ENCODE data around the gene ANKRD33B. TPM values are rescaled to one million over a fixed set of nuclear protein-coding genes. Genes with fewer than 3 reads are reported as not detected.

Gene ANKRD33B
- total and polyA plus RNA-seq, 9 of the 15 experiments (the other 6 are each of a cell fraction or from before 2014, with no cell fraction given): 0.10 to 1.7 (median 0.40) TPM

DNA sequence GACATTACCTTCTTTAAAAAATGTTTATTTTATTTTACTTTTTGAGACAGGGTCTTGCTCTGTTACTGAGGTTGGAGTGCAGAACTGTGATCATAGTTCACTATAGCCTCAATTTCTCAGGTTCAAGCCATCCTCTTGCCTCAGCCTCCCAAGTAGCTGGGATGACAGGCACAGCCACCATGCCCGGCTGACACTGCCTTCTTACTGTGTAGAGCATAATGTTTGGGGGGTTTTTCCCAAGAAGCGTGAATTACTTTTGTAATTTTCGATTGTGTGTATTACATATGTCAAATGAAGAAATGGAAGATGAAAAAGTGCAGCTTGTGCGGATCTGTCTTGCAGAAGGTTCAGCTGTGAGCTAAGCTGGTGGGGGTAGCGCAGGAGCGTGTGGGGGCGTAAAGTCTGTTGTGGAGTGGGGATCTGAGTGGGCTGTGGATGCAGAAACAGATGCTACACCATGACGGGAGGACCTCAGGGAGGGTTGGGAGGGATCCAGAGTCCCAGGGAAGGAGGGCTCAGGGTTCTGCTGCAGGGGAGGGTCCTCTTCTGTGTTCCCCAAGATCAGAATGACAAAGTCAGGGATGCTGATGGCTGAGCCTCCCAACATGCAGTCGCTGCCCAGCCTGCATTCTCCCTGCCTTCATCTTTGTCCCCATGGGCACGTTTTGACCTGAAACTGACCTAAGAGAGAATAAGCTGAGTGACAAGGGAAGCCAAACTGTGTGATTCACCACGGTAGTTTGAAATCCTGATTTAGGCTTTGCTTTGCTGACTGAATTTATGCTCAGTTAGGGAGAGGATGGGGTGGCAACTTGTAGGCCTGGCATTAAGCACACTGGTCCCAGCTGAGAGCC lies 6.8 kb upstream of the ANKRD33B start:
- CTCF ChIA-PET (ENCODE audit: low intra/inter-chr PET ratio): no interaction called here
- FAIRE-seq: no peak
- DNase-seq (ENCODE audit: extremely low read depth in 1 of 4, low spot score in 3 of 4): peak in 2 of 4 experiments; percentile 16 to 40
- POLR2A ChIA-PET: no interaction called here
- peaks cover 51 to 70% of the 10 kb centered on the region in 2 experiments for H3K27me3 ChIP-seq (ENCODE audit: control insufficient read depth in 2 of 2, insufficient read depth in 2 of 2, low read length in 2 of 2)
- BruUV-seq (replicated peaks): no TSS peak
- H2AFZ ChIP-seq (ENCODE audit: low read depth, low read length): no peak overlapping the region
- H3K9ac ChIP-seq (ENCODE audit: insufficient read depth in 1 of 2, low read depth in 2 of 2, low read length in 2 of 2): no peak overlapping the region
- ATAC-seq: no peak
- no peak overlapping the region for H3K27ac ChIP-seq (ENCODE audit: extremely low read depth, low read depth, low read length)
- intact Hi-C loops (cut with micrococcal nuclease): no loop called here
- in situ Hi-C loops (cut with MboI): no loop called here
- no peak overlapping the region for H3K4me3 ChIP-seq
- WGBS (ENCODE audit: insufficient coverage, low coverage, missing lambda C conversion rate): 6% methylated on average over 11 of the region's 11 CpGs
- no peaks in the 10 kb centered on the region for H3K9me3 ChIP-seq (replicated peaks; ENCODE audit: control insufficient read depth, insufficient read depth, low read depth, low read length)
- H3K4me1 ChIP-seq (replicated peaks in 1 of 2; ENCODE audit: control insufficient read depth in 2 of 2, insufficient read depth in 2 of 2, low read length in 2 of 2): no peaks in the 10 kb centered on the region; a peak in 1 of 5 replicates
- H4K20me1 ChIP-seq (replicated peaks; ENCODE audit: control insufficient read depth, insufficient read depth, low read length): peaks cover 5% of the 10 kb centered on the region
- no peaks in the 10 kb centered on the region for H3K36me3 ChIP-seq (ENCODE audit: control insufficient read depth, insufficient read depth, low read length)
- TF ChIP-seq CHD2 (IDR thresholded peaks at IDR 0.05; ENCODE audit: low read depth, low read length): no peak
- TF ChIP-seq, protein P1, sequence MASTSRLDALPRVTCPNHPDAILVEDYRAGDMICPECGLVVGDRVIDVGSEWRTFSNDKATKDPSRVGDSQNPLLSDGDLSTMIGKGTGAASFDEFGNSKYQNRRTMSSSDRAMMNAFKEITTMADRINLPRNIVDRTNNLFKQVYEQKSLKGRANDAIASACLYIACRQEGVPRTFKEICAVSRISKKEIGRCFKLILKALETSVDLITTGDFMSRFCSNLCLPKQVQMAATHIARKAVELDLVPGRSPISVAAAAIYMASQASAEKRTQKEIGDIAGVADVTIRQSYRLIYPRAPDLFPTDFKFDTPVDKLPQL (IDR thresholded peaks at IDR 0.05; ENCODE audit: extremely low read depth, insufficient read length): no peak
- TF ChIP-seq PTTG1 (tag; IDR thresholded peaks at IDR 0.05; ENCODE audit: low read depth): no peak
- no peak for TF ChIP-seq BMI1 (IDR thresholded peaks at IDR 0.05; ENCODE audit: low read length)
- TF ChIP-seq ZSCAN29 (IDR thresholded peaks at IDR 0.05): no peak
- TF ChIP-seq ZNF3 (CRISPR knock-in tag; IDR thresholded peaks at IDR 0.05): no peak
- no peak for TF ChIP-seq SRSF7 (optimal IDR thresholded peaks at IDR 0.05; ENCODE audit: low read depth, low read length)
- TF ChIP-seq DMBX1 (CRISPR knock-in tag; IDR thresholded peaks at IDR 0.05; ENCODE audit: borderline replicate concordance): no peak
- no peak for TF ChIP-seq MYBL2 (IDR thresholded peaks at IDR 0.05; ENCODE audit: low read depth)
- TF ChIP-seq MYBL2 (CRISPR knock-in tag; IDR thresholded peaks at IDR 0.05; ENCODE audit: borderline replicate concordance): no peak
- TF ChIP-seq ATF1 (CRISPR knock-in tag; IDR thresholded peaks at IDR 0.05): no peak
- TF ChIP-seq ATF1 (tag; IDR thresholded peaks at IDR 0.05): no peak
- TF ChIP-seq ZFP36 (IDR thresholded peaks at IDR 0.05; ENCODE audit: low read depth, low read length, partially characterized antibody): no peak
- no peak for TF ChIP-seq NFE2 (IDR thresholded peaks at IDR 0.05; ENCODE audit: low read depth)
- no peak overlapping the region for H3K4me2 ChIP-seq (ENCODE audit: insufficient read depth, low read length)
- H3K9me1 ChIP-seq (ENCODE audit: control insufficient read depth, insufficient read depth, low read length): no peaks in the 10 kb centered on the region
- H3K79me2 ChIP-seq (ENCODE audit: control insufficient read depth, insufficient read depth, low read length): no peaks in the 10 kb centered on the region

Measured in K562 (cell line).